Measurements from ENCODE around the gene LRFN2.

The LRFN2 gene

GRCh38 chr6:40359808-40360207, 227.4 kb downstream of the LRFN2 start:
- H3K9ac ChIP-seq = no peak overlapping the region

DNA sequence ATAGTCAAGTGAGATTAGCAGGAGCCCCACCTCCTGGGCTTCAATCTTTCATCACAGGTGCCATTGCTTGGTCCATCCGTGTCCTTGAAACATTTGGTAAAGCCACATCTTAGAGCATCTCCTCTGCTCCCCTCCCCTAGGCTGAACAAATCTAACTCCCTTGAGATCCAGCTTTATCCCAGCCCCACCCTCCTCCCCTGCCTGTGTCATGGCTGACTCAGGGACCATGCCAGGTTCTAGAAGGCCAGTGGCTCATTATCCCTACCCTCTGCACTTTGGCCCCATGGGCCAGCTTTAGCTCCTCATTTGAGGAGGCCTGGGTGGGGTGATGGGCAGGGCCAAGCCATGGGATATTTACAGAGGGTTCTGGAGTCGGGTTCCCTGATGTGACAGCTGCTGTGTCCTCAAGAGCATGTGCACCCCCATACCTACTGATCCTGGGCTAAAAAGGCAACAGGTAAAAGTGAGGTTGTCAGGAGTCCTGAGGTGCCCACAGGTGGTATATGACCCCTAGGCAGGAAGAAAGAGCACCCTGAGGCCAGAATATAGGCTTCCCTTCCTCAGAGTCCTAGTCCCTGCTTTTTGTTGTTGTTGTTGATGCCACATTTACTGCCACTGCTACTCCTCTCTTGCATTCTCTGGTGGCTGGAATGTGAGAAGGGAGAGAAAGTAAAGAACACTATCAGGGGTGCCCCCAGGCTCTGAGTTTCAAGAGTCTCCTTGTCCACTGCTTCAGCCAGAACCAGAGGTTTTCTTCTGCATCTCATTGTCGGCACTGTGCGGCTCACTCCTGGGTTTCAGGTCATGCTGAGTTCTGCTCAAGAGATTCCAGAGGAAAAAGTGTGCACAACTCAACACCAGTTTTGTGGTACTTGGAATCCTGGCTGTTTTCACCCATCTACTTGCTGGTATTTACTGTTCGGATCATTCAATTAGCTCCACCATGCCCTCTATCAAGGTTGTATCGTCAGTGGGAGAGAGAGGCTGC, 228.4 kb downstream of the LRFN2 start:
- TF ChIP-seq CTCF (IDR thresholded peaks at IDR 0.05) = no peak
- no peak overlapping the region for H2AFZ ChIP-seq
- peaks cover 11% of the 10 kb centered on the region for H3K4me1 ChIP-seq
- H3K79me2 ChIP-seq = no peaks in the 10 kb centered on the region
- H3K9me3 ChIP-seq (ENCODE audit: control insufficient read depth, low read length) = no peaks in the 10 kb centered on the region
- H3K36me3 ChIP-seq (ENCODE audit: control insufficient read depth, insufficient read depth, low read length) = no peaks in the 10 kb centered on the region
- no peak overlapping the region for H3K27ac ChIP-seq
- H3K27me3 ChIP-seq (ENCODE audit: control insufficient read depth, insufficient read depth, low read length) = no peaks in the 10 kb centered on the region
- H3K9ac ChIP-seq = no peak overlapping the region
- no peak overlapping the region for H3K4me2 ChIP-seq (ENCODE audit: low read length)
- H3K4me3 ChIP-seq (ENCODE audit: low read depth, low read length) = no peak overlapping the region

More at GRCh38 chr6:40359808-40360207, 227.4 kb downstream of the LRFN2 start:
- no peak for TF ChIP-seq CTCF (IDR thresholded peaks at IDR 0.05)
- Histone ChIP-seq H3K9me3 (ENCODE audit: control insufficient read depth, low read length) (no peaks in the 10 kb centered on the region), H2AFZ (no peak overlapping the region), H3K4me2 (ENCODE audit: low read length) (no peak overlapping the region), H3K4me1 (peaks cover 5% of the 10 kb centered on the region), H3K27me3 (ENCODE audit: control insufficient read depth, insufficient read depth, low read length) (no peaks in the 10 kb centered on the region), H3K36me3 (ENCODE audit: control insufficient read depth, insufficient read depth, low read length) (no peaks in the 10 kb centered on the region), H3K4me3 (ENCODE audit: low read depth, low read length) (no peak overlapping the region), H3K79me2 (no peaks in the 10 kb centered on the region), H3K27ac (no peak overlapping the region)

- no peaks in the 10 kb centered on the region for H3K27me3 ChIP-seq (ENCODE audit: control insufficient read depth, insufficient read depth, low read length)
- H3K4me3 ChIP-seq (ENCODE audit: low read depth, low read length) = no peak overlapping the region
- no peak overlapping the region for H3K27ac ChIP-seq
- H3K36me3 ChIP-seq (ENCODE audit: control insufficient read depth, insufficient read depth, low read length) = no peaks in the 10 kb centered on the region
- TF ChIP-seq CTCF (IDR thresholded peaks at IDR 0.05) = no peak
- H3K9ac ChIP-seq = no peak overlapping the region
- no peaks in the 10 kb centered on the region for H3K9me3 ChIP-seq (ENCODE audit: control insufficient read depth, low read length)
- no peak overlapping the region for H2AFZ ChIP-seq
- H3K79me2 ChIP-seq = no peaks in the 10 kb centered on the region
- H3K4me2 ChIP-seq (ENCODE audit: low read length) = no peak overlapping the region
- H3K4me1 ChIP-seq = peaks cover 21% of the 10 kb centered on the region
Observed at GRCh38 chr6:40356242-40356910, 230.8 kb downstream of the LRFN2 start.

DNA sequence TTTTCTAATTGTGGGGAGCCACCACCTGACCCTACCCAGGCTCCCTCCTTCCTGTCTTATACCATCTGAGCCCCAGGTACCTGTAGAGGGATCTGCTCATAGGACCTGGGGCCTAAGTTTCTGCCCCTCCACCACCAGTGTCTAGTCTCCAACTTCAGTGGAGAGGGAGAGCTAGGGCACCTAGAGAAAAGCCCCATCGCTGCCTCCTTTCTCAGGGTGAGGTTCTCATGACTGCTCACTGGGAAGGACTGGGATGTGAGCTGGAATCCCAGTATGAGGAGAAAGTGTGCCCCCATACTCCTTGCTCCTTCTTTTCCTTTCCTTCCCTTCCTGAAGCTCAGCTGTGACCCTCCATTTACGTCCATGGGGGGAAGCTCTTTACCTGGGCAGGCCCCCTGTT, 231.6 kb downstream of the LRFN2 start:
- H2AFZ ChIP-seq = no peak overlapping the region
- no peak overlapping the region for H3K4me2 ChIP-seq (ENCODE audit: low read length)
- no peaks in the 10 kb centered on the region for H3K9me3 ChIP-seq (ENCODE audit: control insufficient read depth, low read length)
- no peak for TF ChIP-seq CTCF (IDR thresholded peaks at IDR 0.05)
- no peak overlapping the region for H3K9ac ChIP-seq
- no peaks in the 10 kb centered on the region for H3K79me2 ChIP-seq
- H3K27ac ChIP-seq = no peak overlapping the region
- no peaks in the 10 kb centered on the region for H3K27me3 ChIP-seq (ENCODE audit: control insufficient read depth, insufficient read depth, low read length)
- no peak overlapping the region for H3K4me3 ChIP-seq (ENCODE audit: low read depth, low read length)
- H3K4me1 ChIP-seq = peaks cover 21% of the 10 kb centered on the region
- no peaks in the 10 kb centered on the region for H3K36me3 ChIP-seq (ENCODE audit: control insufficient read depth, insufficient read depth, low read length)

Data from parathyroid adenoma (tissue), 2 donors.